Stimulated activated CD4-positive, alpha-beta T cell treated with anti-CD3 and anti-CD28 coated beads, Interleukin-2, amount 100 ng/mL, for 24 hours (primary cell): ENCODE measurements around the gene ALKBH5.

ENCODE experiments used
- DNase-seq, 2 donors: peaks; one replicate each; pipeline ENCODE4 v3.0.0-alpha.2; 2020

Gene ALKBH5

GRCh38 chr17:18225121-18225641 lies 41.6 kb downstream of the ALKBH5 start, which contains the start of gene LLGL1:
LLGL1 (plus strand) TSS chr17:18225635; CDS start chr17:18225683, 48 bp downstream.
- peak; percentile 96 to 98 for DNase-seq

DNA sequence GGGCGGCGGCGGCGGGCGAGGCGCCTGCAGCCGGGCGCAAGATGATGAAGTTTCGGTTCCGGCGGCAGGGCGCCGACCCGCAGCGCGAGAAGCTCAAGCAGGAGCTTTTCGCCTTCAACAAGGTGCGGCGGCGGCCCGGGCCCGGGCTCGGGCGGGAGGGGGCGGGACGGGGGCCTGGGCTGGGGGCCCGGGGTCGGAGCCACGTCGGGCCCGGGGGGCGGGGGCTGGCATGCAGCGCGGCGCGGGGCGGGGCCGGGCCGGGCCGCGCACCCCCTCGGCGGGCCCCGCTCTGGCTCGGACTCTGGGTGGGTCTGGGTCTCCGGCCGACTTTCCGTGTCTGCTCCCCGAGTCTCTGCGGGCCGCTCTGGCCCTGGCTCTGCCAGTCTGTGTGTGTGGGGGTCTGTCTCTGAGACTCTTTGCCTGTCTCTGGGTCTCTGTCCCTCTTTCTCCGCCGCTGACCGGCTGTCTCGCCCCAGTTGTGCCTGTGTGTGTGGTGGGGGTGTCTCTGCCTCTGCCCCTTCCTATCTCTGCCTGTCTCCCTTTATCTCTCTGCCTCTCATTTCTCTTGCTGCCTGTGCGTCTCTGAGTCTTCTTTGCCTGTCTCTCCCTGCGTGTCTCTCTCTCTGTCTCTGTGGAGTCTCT lies 42.1 kb downstream of the ALKBH5 start:
- DNase-seq = no peak

- peak in 1 of 2 donors; percentile 14 for DNase-seq
Measured at GRCh38 chr17:18226284-18226945, 42.8 kb downstream of the ALKBH5 start.

GRCh38 chr17:18227635-18228034 lies 44.0 kb downstream of the ALKBH5 start:
- no peak for DNase-seq

DNA sequence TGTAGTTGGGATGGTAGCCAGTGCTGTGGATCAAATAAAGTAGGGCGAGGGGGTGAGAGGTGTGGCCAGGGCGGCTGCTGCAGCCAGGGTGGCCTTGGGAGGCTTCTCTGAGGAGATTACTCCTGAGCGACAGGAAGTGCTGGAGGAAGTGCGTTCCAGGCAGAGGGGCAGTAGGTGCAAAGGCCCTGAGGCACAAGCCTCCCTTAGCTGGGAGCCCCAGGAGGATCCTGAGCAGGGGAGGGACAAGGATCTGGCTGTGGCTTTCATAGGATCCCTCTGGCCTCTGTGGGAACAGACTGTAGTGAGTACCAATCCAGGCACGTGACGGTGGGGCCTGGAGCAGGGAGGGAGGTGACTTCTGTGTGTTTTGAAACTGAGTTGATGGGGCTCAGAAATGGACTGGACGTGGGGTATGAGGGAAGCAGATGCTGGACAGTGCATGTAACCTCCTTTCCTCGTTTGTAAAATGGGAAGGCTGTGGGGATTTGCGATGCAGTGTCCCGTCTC lies 44.6 kb downstream of the ALKBH5 start:
- DNase-seq = no peak

DNA sequence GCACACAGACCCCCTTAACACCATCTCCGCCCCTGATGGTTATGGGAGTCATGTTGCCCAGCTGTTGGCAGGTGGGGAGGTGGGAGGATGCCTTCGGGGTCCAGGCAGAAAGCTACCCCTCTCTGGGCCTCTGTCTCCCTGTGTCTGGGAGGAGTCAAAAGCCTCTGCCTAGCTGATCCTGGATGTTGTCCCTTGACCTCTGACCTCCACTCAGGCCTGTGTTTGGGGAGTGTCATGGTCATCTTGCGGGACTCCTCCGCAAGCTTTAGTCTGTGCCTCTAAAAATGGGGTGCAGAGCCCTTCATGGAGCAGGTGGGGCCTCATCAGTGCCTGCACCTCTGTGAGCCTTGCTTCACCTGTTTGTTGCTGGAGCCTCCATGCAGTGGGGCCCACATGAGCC lies 45.6 kb downstream of the ALKBH5 start:
- no peak for DNase-seq

DNA sequence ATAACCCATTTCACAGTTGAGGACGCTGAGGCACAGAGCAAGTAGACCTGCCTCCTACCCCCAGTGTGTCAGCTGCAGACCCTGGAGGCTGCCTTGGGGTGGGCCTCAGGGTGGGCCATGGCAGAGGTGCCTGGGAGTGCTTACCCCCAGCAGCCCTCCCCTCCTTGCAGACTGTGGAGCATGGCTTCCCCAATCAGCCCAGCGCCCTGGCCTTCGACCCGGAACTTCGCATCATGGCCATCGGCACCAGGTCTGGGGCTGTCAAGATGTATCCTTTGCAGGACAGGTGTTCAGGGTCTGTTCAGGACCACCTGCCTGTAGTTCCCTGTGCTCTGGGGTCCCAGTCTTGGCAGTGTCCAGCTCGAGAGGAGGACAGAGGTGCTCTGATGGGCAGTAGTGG lies 46.1 kb downstream of the ALKBH5 start:
- no peak for DNase-seq

DNA sequence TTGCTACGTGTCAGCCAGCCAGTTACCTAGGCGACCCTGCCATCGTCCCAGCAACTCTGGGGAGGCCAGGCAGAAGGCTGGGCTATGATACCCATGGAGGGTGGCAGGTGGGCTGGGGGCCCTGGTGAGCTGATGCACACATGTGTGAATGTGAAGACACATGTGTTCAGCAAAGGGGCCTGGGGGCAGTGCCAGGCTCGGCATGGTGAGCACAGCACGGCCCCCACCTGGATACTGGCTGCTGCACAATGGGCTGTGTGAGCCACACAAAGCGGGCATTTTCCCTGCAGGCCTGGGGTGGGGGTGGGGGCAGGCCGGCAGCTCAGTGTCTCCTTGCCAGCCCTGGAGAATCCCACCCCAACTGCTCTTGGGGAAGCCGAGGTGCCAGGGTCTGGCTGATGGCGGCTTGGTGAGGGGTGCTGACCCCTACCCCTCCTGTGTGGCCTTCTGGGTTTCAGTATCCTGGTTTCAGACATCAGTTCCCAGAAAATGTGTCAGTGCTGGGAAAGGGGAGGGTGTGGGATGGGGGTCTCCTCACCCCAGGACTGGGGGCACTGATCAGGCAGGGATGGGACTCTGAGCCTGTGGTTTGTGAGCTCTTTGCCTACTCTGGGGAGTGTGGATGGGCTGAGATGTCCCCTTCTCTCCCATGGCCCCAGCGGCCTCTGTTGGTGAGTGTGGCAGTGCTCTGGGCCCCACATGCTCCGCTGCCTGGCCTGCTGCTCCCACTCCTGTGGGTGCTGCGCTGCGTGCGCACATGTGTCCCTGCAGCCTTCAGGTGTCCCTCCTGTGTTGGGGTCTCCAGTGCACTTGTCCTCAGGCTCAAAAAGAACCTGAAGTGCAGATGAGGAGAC lies 46.9 kb downstream of the ALKBH5 start:
- DNase-seq = no peak

- DNase-seq = no peak
Measured at GRCh38 chr17:18231164-18231563, 47.5 kb downstream of the ALKBH5 start.

DNA sequence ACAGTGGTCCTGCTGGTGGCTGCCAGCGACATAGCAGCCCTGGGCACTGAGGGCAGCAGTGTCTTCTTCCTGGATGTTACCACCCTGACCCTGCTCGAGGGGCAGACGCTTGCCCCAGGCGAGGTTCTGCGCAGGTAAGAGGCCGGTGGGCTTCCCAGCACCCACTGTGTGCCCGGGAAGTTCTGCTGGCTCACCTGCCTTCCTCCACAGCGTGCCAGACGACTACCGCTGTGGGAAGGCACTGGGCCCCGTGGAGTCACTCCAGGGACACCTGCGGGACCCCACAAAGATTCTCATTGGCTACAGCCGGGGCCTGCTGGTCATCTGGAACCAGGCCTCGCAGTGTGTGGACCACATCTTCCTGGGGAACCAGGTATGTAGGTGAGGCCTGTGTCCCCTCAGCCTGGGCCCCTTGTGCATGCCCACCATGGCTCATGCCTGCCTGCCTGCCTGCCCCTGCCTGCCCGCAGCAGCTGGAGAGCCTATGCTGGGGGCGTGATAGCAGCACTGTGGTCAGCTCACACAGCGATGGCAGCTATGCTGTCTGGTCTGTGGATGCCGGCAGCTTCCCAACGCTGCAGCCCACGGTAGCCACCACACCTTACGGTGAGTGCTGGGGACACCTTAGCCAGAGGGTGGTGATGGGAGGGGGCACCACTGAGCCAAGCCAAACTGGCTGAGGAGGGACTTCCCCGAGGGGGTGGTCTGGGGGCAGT lies 50.3 kb downstream of the ALKBH5 start:
- no peak for DNase-seq

DNA sequence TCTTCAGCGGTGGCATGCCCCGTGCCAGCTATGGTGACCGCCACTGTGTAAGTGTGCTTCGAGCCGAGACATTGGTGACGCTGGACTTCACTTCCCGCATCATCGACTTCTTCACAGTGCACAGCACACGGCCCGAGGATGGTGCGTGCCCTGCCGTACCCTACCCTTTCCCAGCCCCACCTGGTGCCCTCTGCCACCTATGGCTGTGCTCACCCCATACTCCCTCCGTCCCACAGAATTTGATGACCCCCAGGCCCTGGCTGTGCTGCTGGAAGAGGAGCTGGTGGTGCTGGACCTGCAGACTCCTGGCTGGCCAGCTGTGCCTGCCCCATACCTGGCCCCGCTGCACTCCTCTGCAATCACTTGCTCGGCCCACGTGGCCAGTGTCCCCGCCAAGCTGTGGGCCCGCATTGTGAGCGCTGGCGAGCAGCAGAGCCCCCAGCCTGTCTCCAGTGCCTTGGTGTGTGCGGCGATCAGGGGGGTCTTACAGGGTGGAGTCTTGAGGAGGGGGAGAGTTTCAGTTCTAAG lies 51.3 kb downstream of the ALKBH5 start:
- no peak for DNase-seq

DNA sequence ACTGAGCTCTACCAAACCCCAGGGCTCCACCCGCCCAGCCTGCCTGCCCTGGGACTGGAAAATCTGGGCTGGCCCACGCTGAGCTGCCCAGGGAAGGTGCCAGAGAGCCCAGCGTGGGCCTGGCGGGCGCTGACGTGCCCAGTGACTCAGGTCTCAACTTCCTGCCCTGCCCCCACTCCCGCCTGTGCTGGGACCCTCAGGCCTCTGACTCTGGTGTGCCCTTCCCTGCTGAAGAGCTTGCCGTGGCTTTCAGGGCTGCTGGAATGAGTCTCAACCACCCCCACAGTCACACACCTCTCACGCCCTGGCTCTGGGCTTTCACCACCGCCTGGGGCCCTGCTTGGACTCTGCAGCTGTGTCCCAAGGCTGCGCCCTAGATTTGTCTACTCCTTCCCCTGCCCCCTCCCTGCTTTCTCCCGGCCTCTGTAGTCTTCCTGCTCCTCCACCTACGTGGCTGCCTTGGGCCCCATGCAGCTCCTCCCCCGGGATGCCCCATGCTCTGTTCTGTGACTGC lies 52.2 kb downstream of the ALKBH5 start:
- peak; percentile 40 to 57 for DNase-seq

DNA sequence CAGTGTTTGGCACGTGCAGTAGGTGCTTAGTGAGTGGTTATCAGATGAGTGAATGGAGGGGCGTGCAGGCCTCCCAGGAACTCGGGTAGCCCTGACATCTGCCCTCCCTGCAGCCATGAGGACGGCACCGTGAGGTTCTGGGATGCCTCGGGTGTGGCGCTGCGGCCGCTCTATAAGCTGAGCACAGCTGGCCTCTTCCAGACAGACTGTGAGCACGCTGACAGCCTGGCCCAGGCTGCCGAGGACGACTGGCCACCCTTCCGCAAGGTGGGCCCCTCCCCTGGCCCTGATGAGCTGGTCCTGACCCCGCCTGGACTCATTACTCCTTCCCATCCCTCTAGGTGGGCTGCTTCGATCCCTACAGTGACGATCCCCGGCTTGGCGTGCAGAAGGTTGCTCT lies 52.9 kb downstream of the ALKBH5 start:
- no peak for DNase-seq

DNA sequence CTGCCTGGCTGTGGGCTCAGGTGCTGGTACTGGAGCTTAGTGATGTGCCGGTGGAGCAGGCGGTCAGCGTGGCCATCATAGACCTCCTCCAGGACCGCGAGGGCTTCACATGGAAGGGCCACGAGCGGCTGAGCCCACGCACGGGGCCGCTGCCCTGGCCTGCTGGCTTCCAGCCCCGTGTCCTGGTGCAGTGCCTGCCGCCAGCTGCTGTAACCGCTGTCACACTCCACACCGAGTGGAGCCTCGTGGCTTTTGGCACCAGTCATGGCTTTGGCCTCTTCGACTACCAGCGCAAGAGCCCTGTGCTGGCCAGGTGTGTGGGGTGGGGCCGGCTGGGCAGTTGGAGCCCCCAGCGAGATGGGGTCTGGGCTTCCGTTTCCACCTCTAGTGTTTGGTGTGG lies 53.8 kb downstream of the ALKBH5 start:
- DNase-seq = no peak

DNA sequence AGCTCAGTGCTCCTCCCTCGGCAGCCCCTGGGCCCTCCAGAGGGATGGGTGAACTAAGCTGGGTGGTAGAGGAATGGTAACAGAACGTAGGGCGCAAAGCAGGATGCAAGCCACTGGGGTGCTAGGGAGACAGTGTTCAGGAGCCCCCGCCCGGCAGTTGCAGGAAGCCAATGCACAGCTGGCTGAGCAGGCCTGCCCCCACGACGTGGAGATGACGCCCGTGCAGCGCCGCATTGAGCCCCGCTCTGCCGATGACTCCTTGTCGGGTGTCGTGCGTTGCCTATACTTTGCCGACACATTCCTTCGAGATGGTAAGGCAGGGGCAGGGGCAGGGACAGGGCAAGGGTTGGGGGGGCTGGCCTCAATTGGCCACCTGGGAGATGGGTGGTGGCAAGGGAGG lies 54.7 kb downstream of the ALKBH5 start:
- no peak for DNase-seq

DNA sequence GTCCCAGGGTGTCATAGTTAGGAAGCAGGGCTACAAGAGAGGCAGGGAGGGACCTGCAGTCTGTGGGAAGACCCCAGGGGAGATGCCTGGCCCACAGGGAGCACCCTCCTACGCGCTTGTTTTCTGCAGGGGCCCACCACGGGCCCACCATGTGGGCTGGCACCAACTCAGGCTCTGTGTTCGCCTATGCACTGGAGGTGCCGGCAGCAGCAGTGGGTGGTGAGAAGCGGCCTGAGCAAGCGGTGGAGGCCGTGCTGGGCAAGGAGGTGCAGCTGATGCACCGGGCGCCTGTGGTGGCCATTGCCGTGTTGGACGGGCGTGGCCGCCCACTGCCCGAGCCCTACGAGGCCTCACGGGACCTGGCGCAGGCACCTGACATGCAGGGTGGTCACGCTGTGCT lies 56.8 kb downstream of the ALKBH5 start:
- no peak for DNase-seq

GRCh38 chr17:18241229-18241871 lies 57.7 kb downstream of the ALKBH5 start:
- DNase-seq = no peak

- no peak for DNase-seq
Measured at GRCh38 chr17:18245038-18245776, 61.6 kb downstream of the ALKBH5 start.

- DNase-seq = no peak
Measured at GRCh38 chr17:18246109-18246725, 62.6 kb downstream of the ALKBH5 start.

DNA sequence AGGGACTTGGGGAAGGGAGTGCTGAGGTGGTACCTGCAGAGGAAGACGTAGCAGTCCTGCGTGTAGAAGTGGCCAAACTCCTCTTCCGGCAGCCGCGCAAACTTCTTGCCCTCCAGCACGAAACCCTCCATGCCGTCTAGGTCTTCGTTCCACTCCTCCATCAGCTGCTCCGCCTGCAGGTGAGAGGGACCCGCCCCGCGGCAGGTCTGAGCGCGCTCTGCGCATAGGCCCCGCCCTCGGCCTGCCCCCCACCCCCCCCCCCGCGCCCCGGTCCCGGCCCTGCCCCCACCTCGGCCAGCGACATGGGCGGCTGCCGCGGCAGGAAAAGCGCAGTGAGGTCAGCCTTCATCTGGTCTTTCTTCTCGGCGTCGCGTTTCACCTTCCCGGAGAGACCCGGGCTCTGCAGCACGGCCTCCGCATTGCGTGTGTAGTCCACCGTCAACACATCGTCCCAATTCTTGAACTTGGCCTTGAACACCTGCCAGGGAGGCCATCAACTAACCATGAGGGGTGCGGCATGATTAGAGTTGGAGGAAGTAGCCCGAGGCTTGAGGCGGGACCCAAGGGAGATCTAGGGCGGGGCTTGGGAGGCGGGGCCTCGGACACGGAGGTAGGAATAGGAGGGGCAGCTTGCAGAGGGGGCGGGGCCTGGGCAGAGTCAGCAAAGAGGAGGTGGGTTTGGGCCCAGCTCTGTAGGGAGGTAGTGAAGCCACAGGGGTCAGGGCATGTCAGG lies 63.4 kb downstream of the ALKBH5 start:
- DNase-seq = peak; percentile 44 to 70
